Effector memory CD8-positive, alpha-beta T cell (primary cell): ENCODE measurements around the gene POM121.
"Not testable (repeated sequence)": the region's sequence is repeated elsewhere in the genome, so short reads cannot be mapped to it uniquely, and the experiment has no call there.

Experiments
- ATAC-seq: fragments of 150-1000 bp; cut with Tn5 transposase; replicated peaks from 2 replicates; pipeline ENCODE4 v1.10.0; 2021; ENCODE audit warnings: mild to moderate bottlenecking, moderate library complexity
- DNase-seq, 3 experiments: peaks; one replicate each; pipeline ENCODE4 v3.0.0; 2021
- H3K27ac Mint-ChIP-seq, 2 donors: one replicate each; pipeline ENCODE4 v1.8.0; 2022; ENCODE audit warnings: mild to moderate bottlenecking in 2 of 2, mixed read lengths in 2 of 2, moderate library complexity in 2 of 2
- H3K27me3 Mint-ChIP-seq, 2 donors: one replicate each; pipeline ENCODE4 v1.8.0; 2022; ENCODE audit warnings: mixed read lengths in 2 of 2
- H3K36me3 Mint-ChIP-seq: one replicate; pipeline ENCODE4 v1.8.0; 2022; ENCODE audit warnings: mild to moderate bottlenecking, moderate library complexity, mixed read lengths; ENCODE audit not compliant: insufficient read depth
- H3K4me1 Mint-ChIP-seq, 2 donors: one replicate each; pipeline ENCODE4 v1.8.0; 2022; ENCODE audit warnings: low read depth in 2 of 2, mixed read lengths in 2 of 2
- H3K4me3 Mint-ChIP-seq, 2 donors: one replicate each; pipeline ENCODE4 v1.8.0; 2022; ENCODE audit warnings: mild to moderate bottlenecking in 2 of 2, mixed read lengths in 2 of 2, moderate library complexity in 2 of 2
- H3K9me3 Mint-ChIP-seq, 2 donors: one replicate each; pipeline ENCODE4 v1.8.0; 2022; ENCODE audit warnings: mixed read lengths in 2 of 2

Gene POM121

GRCh38 chr7:72960029-72960428 is 35.1 kb downstream of the POM121 start:
- not testable (repeated sequence) for ATAC-seq, H3K27ac Mint-ChIP-seq, H3K4me3 Mint-ChIP-seq, H3K27me3 Mint-ChIP-seq, H3K4me1 Mint-ChIP-seq, H3K9me3 Mint-ChIP-seq, H3K36me3 Mint-ChIP-seq, DNase-seq

GRCh38 chr7:72960626-72961345 is 35.9 kb downstream of the POM121 start:
- not testable (repeated sequence) for H3K4me1 Mint-ChIP-seq, H3K36me3 Mint-ChIP-seq, H3K27me3 Mint-ChIP-seq, DNase-seq, H3K4me3 Mint-ChIP-seq, H3K27ac Mint-ChIP-seq, ATAC-seq, H3K9me3 Mint-ChIP-seq

- H3K27ac Mint-ChIP-seq, DNase-seq, H3K27me3 Mint-ChIP-seq, H3K9me3 Mint-ChIP-seq, H3K4me1 Mint-ChIP-seq, H3K36me3 Mint-ChIP-seq, H3K4me3 Mint-ChIP-seq, ATAC-seq: not testable (repeated sequence)
Observed at GRCh38 chr7:72961346-72961650, 36.4 kb downstream of the POM121 start.

GRCh38 chr7:72963056-72963455 is 38.2 kb downstream of the POM121 start:
- not testable (repeated sequence) for H3K36me3 Mint-ChIP-seq, H3K4me1 Mint-ChIP-seq, DNase-seq, H3K27ac Mint-ChIP-seq, H3K27me3 Mint-ChIP-seq, ATAC-seq, H3K9me3 Mint-ChIP-seq, H3K4me3 Mint-ChIP-seq

GRCh38 chr7:72965186-72965975 is 40.5 kb downstream of the POM121 start:
- H3K27me3 Mint-ChIP-seq, H3K4me1 Mint-ChIP-seq, H3K36me3 Mint-ChIP-seq, DNase-seq, H3K4me3 Mint-ChIP-seq, H3K9me3 Mint-ChIP-seq, H3K27ac Mint-ChIP-seq: not testable (repeated sequence)
- ATAC-seq, result peak; percentile 83

GRCh38 chr7:72966892-72967291 is 42.0 kb downstream of the POM121 start:
- H3K36me3 Mint-ChIP-seq, DNase-seq, H3K27ac Mint-ChIP-seq, H3K4me3 Mint-ChIP-seq, H3K27me3 Mint-ChIP-seq, H3K4me1 Mint-ChIP-seq, ATAC-seq, H3K9me3 Mint-ChIP-seq: not testable (repeated sequence)

GRCh38 chr7:72968980-72969516 is 44.2 kb downstream of the POM121 start, which contains the start of gene TRIM74:
Gene TRIM74, minus strand, starts transcription at chr7:72969466. Its CDS starts 3,309 bp downstream, at chr7:72966157.
- not testable (repeated sequence) for DNase-seq, H3K36me3 Mint-ChIP-seq, ATAC-seq, H3K27ac Mint-ChIP-seq, H3K9me3 Mint-ChIP-seq, H3K4me1 Mint-ChIP-seq, H3K27me3 Mint-ChIP-seq, H3K4me3 Mint-ChIP-seq

- H3K27ac Mint-ChIP-seq, H3K4me1 Mint-ChIP-seq, DNase-seq, H3K36me3 Mint-ChIP-seq, H3K27me3 Mint-ChIP-seq, H3K9me3 Mint-ChIP-seq, ATAC-seq, H3K4me3 Mint-ChIP-seq: not testable (repeated sequence)
Observed at GRCh38 chr7:72969688-72970087, 44.8 kb downstream of the POM121 start.

- ATAC-seq, DNase-seq, H3K27ac Mint-ChIP-seq, H3K27me3 Mint-ChIP-seq, H3K9me3 Mint-ChIP-seq, H3K4me1 Mint-ChIP-seq, H3K4me3 Mint-ChIP-seq, H3K36me3 Mint-ChIP-seq: not testable (repeated sequence)
Observed at GRCh38 chr7:72971505-72971904, 46.6 kb downstream of the POM121 start.

GRCh38 chr7:72974781-72975180 is 49.9 kb downstream of the POM121 start:
- H3K9me3 Mint-ChIP-seq, ATAC-seq, H3K27me3 Mint-ChIP-seq, DNase-seq, H3K36me3 Mint-ChIP-seq, H3K4me1 Mint-ChIP-seq, H3K27ac Mint-ChIP-seq, H3K4me3 Mint-ChIP-seq: not testable (repeated sequence)

- H3K27me3 Mint-ChIP-seq, H3K9me3 Mint-ChIP-seq, H3K27ac Mint-ChIP-seq, H3K4me3 Mint-ChIP-seq, DNase-seq, H3K4me1 Mint-ChIP-seq, H3K36me3 Mint-ChIP-seq, ATAC-seq: not testable (repeated sequence)
Observed at GRCh38 chr7:72975656-72976286, 50.9 kb downstream of the POM121 start.

- H3K9me3 Mint-ChIP-seq, H3K27ac Mint-ChIP-seq, H3K4me1 Mint-ChIP-seq, DNase-seq, H3K36me3 Mint-ChIP-seq, H3K4me3 Mint-ChIP-seq, H3K27me3 Mint-ChIP-seq, ATAC-seq: not testable (repeated sequence)
Observed at GRCh38 chr7:72976434-72976833, 51.5 kb downstream of the POM121 start.

- not testable (repeated sequence) for H3K27me3 Mint-ChIP-seq, H3K36me3 Mint-ChIP-seq, H3K9me3 Mint-ChIP-seq, ATAC-seq, H3K27ac Mint-ChIP-seq, H3K4me3 Mint-ChIP-seq, H3K4me1 Mint-ChIP-seq, DNase-seq
Observed at GRCh38 chr7:72980382-72980781, 55.5 kb downstream of the POM121 start.

GRCh38 chr7:72982084-72982483 is 57.2 kb downstream of the POM121 start:
- not testable (repeated sequence) for H3K4me3 Mint-ChIP-seq, H3K9me3 Mint-ChIP-seq, H3K27me3 Mint-ChIP-seq, H3K4me1 Mint-ChIP-seq, DNase-seq, ATAC-seq, H3K36me3 Mint-ChIP-seq, H3K27ac Mint-ChIP-seq
